GM18511 (cell line): ENCODE results near the gene CNTN4.

Source experiments
- ATAC-seq: cut with Tn5 transposase; IDR thresholded peaks from one replicate; pipeline ENCODE4 v1.9.1; 2021; ENCODE audit warnings: mild to moderate bottlenecking, moderate library complexity; ENCODE audit not compliant: unreplicated experiment

Gene CNTN4

GRCh38 chr3:3005146-3005744, 906.6 kb downstream of the CNTN4 start:
- ATAC-seq, result no peak

- no peak for ATAC-seq
Measured at GRCh38 chr3:3013317-3014052, 914.8 kb downstream of the CNTN4 start.

GRCh38 chr3:3015185-3016089, 916.8 kb downstream of the CNTN4 start:
- peak; percentile 76 for ATAC-seq

GRCh38 chr3:3016226-3016625, 917.6 kb downstream of the CNTN4 start:
- no peak for ATAC-seq

- ATAC-seq, result no peak
Measured at GRCh38 chr3:3020209-3020608, 921.5 kb downstream of the CNTN4 start.

GRCh38 chr3:3023111-3023745, 924.6 kb downstream of the CNTN4 start:
- no peak for ATAC-seq

GRCh38 chr3:3027976-3028567, 929.4 kb downstream of the CNTN4 start:
- peak; percentile 93 for ATAC-seq

GRCh38 chr3:3031326-3031725, 932.7 kb downstream of the CNTN4 start:
- ATAC-seq, result no peak

GRCh38 chr3:3037156-3037555, 938.5 kb downstream of the CNTN4 start:
- no peak for ATAC-seq

GRCh38 chr3:3038201-3038991, 939.7 kb downstream of the CNTN4 start:
- no peak for ATAC-seq

GRCh38 chr3:3053974-3054373, 955.3 kb downstream of the CNTN4 start:
- ATAC-seq, result no peak

- ATAC-seq, result no peak
Measured at GRCh38 chr3:3059645-3060044, 961.0 kb downstream of the CNTN4 start.

- ATAC-seq, result no peak
Measured at GRCh38 chr3:3064297-3064696, 965.6 kb downstream of the CNTN4 start.

GRCh38 chr3:3065876-3066275, 967.2 kb downstream of the CNTN4 start:
- ATAC-seq, result peak; percentile 40

- peak; percentile 75 for ATAC-seq
Measured at GRCh38 chr3:3066378-3066777, 967.7 kb downstream of the CNTN4 start.

GRCh38 chr3:3066910-3067309, 968.2 kb downstream of the CNTN4 start:
- ATAC-seq, result no peak

- ATAC-seq, result no peak
Measured at GRCh38 chr3:3068358-3068881, 969.8 kb downstream of the CNTN4 start.

- ATAC-seq, result no peak
Measured at GRCh38 chr3:3069723-3070122, 971.1 kb downstream of the CNTN4 start.

GRCh38 chr3:3071136-3071535, 972.5 kb downstream of the CNTN4 start:
- ATAC-seq, result no peak
